Gastrocnemius medialis (tissue), 4 donors: ENCODE measurements around the gene CRYBG1.

Experiments used
- CTCF ChIP-seq, 5 experiments: fragments of 450-650 bp in 3 of 5; fragments of 200-600 bp in 2 of 5; sonication (generic) in 2 of 5; IDR thresholded peaks in 4 of 5; conservative IDR thresholded peaks in 1 of 5; 1 replicate in 4 of 5; 2 replicates in 1 of 5; pipeline ENCODE4 v1.5.1; 2016 to 2019; ENCODE audit warnings: antibody characterized with exemption in 5 of 5, mild to moderate bottlenecking in 3 of 5, moderate library complexity in 3 of 5
- POLR2A ChIP-seq, 2 donors: fragments of 450-650 bp; IDR thresholded peaks; one replicate each; pipeline ENCODE4 v1.6.1; 2017; ENCODE audit warnings: antibody characterized with exemption in 2 of 2, mild to moderate bottlenecking in 2 of 2, moderate library complexity in 2 of 2

GRCh38 chr6:106495014-106495413 lies 134.5 kb downstream of the CRYBG1 start:
- TF ChIP-seq CTCF (IDR thresholded peaks at IDR 0.05 in 4 of 5, conservative IDR thresholded peaks at IDR 0.05 in 1 of 5), result no peak
- TF ChIP-seq POLR2A (IDR thresholded peaks at IDR 0.05), result no peak
